Activated CD8-positive, alpha-beta memory T cell treated with anti-CD3 and anti-CD28 coated beads for 24 hours (primary cell): ENCODE data around the gene ERGIC3.

ENCODE experiments used
- DNase-seq: peaks from one replicate; pipeline ENCODE4 v3.0.0-alpha.2; 2020

ERGIC3 gene

DNA sequence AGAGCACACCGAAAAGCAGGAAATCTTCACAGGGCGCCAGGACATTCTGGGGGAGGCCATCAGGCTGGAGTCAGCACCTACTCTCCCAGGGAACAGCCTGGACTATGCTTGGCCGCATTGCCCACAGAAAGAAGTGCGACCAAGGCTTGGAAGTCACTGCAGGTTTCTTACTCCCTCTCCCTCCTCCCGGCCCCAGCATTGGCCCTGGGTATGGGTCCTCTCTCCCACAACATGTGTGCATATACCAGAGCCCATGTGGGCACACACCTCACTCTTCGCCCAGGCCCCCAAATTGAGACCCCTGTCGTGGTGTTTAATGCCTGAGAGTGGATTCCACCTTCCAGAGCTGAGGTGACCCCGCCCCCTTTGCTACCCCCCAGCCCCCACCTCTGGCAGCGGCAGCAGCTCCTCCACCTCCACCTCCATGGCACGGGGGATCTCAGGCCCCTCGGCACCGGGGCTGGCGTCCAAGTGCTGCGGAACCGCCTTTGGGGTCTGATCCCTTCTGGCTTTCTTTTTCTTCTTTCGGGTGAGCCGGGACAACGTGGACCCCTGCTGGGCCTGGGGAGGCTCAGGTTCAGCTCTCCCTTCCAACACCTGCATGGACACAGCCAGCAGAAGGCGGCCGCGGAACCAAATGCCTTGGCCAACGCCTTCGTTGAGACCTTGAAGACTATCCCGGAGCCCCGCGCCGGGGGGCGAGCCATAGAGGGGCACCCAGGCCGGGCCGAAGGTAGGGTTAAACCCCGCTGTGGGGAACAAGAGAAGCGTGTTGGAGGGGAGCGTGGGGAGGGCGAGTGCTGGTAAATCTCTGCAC is 58.5 kb downstream of the ERGIC3 start:
- DNase-seq, result no peak

DNA sequence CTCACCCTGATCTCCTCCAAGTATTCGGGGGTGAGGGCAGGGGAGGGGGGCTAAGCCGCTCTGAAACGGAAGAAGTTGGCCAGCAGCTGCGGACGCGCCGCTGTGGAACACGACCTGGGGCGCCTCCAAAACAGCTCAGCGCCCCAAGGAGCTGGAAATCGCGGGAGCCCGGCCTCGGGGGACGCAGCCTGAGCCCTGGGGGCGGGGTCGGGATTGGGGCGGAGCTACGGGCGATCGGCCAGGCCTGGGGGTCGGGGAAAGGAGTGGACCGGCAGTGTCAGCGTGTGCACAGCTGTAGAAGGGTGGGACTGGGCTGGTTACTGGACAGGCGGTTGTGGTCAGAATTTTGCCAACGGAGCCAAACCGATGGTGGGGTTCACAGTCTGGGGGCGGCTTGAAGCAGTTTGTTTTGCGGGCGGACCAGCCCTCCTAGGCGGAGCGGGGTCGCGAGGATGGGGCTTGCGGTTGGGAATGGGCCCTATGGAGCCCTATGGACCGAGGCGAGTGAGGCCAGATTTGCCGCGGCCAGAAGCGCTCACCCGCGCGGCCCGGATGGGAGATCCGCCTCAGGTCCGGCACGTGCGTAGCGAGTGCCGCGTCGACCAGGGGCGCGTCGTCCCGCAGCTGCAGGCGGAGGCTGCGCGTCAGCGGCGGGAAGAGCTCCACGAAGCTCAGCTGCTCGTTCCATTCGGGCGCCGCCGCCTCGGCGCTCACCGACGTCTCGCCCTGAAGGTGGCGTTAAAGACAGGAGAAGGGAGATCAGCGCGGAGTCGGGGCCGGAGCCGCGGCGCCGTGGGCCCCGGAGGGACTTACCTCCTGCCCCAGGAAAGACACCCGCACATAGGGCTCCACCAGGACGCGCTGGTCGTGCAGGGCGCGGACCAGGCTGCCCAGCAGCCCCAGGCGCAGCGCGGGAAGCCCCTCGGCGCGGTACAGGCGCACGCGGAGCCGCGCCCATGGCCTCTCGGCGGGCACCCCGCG is 59.4 kb downstream of the ERGIC3 start:
- DNase-seq, result peak; percentile 87

DNA sequence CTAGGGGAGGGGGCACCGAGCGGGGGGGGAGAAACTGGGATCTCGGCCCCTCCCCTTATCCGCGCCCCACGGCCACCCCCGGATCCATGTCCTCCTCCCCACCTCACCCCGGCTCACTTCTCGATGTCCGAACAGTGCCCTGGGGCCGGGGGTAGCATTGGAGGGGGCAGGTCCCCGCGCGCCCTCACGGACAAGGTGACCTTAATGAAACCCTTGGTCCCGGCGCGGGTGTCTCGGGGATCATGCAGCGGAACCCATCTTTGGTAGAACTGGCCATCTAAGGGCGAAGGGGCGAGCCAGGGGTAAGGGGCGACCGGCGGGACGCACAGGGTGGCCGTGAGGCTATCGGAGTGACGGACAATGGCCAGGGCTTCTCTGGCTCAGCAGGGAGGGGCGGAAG is 60.1 kb downstream of the ERGIC3 start:
- no peak for DNase-seq

DNA sequence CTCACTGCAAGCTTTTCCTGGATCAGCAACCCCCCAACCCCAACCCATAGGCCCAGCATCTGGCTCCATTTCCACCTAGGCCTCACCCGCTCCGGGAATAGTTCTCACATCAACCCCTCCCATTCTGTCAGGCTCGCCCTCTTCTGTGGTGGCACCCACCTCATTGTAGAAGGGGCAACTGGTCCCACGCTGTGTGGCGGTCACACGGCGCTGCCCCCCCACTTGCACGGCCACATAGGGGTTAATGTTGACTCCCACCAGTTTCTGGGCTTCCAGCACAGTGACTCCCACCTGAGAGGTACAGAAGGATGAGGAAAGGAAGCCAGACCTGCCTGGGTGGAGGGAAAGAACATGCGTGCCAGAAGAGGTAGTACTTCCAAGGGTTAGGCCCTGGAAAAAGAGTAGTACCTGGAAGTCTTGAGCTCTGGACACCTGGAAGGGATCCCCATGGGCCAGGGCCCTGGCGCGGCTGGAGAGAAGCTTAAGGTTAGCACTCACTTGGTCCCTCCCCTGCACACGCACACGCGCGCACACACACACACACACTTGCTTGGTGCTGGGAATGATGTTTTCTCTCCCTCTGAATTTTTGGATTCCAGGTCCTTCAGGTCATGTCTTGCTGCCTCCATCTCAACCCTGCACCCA is 61.1 kb downstream of the ERGIC3 start:
- DNase-seq, result no peak

DNA sequence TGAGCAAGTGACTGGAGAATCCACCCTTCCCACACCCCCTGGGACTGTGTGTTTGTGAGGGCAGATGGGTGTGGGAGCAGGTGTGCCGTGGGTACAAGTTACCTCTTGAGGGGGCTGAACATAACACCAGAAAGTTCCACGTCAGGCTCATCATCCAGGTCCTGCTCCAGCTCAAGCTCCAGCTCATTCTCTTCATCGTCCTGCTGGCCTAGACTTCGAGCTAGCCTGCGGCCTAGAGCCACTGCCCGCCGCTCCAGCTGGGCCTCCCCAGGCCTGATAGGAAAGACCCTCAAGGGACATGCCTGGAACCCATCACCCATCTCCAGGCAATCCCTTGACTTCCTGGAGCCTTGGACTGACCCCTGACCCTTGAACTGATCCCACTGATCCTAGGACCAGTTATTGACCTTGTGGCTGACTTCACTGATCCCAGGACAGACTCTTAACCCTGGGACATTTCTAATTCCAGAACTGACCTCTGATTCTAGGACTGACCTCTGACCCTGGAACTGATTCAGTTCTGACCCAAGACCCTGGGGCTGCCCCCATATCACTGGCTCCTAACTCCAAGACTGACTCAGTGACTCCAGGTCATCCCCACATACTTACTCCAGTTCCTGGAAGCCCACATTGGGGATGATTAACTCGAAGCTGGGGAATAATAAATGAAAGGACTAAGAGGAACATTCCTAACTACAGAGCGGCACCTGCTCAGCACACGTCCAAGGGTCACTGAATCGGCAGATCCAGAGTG is 62.0 kb downstream of the ERGIC3 start:
- DNase-seq, result no peak

GRCh38 chr20:35604449-35604747 is 62.5 kb downstream of the ERGIC3 start:
- no peak for DNase-seq

DNA sequence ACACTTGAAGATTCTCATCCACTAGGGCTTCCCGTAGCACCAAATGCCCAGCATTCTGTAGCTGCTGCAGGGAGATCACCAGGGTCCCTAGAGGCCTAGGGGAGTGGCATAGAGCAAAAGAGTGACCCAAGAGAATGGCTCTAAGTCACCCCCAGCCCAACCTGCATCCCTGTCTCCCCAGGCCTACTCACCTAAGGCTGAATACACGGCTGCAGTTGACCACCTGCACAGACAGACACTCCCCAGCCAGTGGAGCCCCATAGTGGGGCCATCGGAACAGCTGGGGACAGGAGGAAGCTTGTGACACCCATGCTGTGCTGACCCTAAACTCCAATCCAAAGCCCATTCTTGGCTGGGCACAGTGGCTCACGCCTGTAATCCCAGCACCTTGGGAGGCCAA is 64.2 kb downstream of the ERGIC3 start:
- no peak for DNase-seq
